ENCODE results near the gene LTBP3.

The LTBP3 gene

GRCh38 chr11:65489706-65490320, 68.3 kb downstream of the LTBP3 start:
- no peak overlapping the region for H3K4me3 ChIP-seq (ENCODE audit: low read depth, low read length)
- TF ChIP-seq POLR2A (IDR thresholded peaks at IDR 0.05; ENCODE audit: extremely low read depth, insufficient read length) (no peak), MYC (IDR thresholded peaks at IDR 0.05; ENCODE audit: low read depth, low read length) (no peak), MAX (IDR thresholded peaks at IDR 0.05; ENCODE audit: low read depth, low read length) (no peak)
- TF ChIP-seq, protein P1, sequence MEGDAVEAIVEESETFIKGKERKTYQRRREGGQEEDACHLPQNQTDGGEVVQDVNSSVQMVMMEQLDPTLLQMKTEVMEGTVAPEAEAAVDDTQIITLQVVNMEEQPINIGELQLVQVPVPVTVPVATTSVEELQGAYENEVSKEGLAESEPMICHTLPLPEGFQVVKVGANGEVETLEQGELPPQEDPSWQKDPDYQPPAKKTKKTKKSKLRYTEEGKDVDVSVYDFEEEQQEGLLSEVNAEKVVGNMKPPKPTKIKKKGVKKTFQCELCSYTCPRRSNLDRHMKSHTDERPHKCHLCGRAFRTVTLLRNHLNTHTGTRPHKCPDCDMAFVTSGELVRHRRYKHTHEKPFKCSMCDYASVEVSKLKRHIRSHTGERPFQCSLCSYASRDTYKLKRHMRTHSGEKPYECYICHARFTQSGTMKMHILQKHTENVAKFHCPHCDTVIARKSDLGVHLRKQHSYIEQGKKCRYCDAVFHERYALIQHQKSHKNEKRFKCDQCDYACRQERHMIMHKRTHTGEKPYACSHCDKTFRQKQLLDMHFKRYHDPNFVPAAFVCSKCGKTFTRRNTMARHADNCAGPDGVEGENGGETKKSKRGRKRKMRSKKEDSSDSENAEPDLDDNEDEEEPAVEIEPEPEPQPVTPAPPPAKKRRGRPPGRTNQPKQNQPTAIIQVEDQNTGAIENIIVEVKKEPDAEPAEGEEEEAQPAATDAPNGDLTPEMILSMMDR (IDR thresholded peaks at IDR 0.05; ENCODE audit: low read depth, low read length), result no peak
- no peak for DNase-seq (ENCODE audit: low read depth)

DNA sequence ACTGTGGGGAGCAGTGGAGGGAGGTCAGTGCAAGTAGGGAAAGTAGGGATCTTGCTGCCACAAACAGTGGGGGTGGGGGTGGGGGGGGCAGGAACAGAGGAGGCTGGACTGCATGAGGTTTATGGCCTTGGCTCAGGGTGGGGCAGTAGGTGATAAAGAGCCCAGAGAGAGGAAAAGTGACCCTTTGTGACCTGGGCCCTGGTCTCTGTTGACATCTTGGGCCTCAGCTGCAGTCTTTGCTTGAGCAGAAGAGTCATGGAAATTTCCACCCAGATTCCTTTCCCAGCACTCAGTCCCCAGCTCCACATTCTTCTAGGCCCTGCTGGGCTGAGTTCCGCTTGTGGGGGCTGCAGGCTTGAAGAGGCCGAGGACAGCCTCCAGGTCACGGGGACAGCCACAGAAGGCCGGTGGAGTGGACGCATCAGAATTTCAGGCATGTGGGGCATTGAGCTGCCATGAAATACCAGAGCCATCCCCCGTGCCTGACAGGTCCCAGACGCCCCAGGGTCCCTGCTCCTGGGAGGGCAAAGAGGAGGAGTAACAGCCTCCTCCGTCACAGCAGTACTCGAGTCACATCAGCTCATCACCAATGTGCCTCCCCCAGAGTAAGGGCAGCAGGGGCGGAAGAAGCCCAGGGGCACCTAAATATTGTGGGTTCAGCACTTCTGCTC, 69.0 kb downstream of the LTBP3 start:
- no peak for DNase-seq (ENCODE audit: low read depth)
- TF ChIP-seq MYC (IDR thresholded peaks at IDR 0.05; ENCODE audit: low read depth, low read length) (no peak), POLR2A (IDR thresholded peaks at IDR 0.05; ENCODE audit: extremely low read depth, insufficient read length) (no peak), MAX (IDR thresholded peaks at IDR 0.05; ENCODE audit: low read depth, low read length) (no peak)
- TF ChIP-seq, protein P1 (IDR thresholded peaks at IDR 0.05; ENCODE audit: low read depth, low read length), result no peak
- no peak overlapping the region for H3K4me3 ChIP-seq (ENCODE audit: low read depth, low read length)
